Lung (tissue), 12 donors: ENCODE results near the gene SAT2. TPM values are rescaled to one million over a fixed set of nuclear protein-coding genes. Genes with fewer than 3 reads are reported as not detected.

ENCODE experiments used
- ATAC-seq: fragments of 200-7000 bp; cut with Tn5 transposase; one replicate; pipeline ENCODE4 v1.9.1; 2020; ENCODE audit warnings: moderate number of reproducible peaks; ENCODE audit not compliant: insufficient read depth, low FRiP score
- DNase-seq, 3 donors: peaks; one replicate each; pipeline ENCODE4 v3.0.0-alpha.2; 2013 to 2017
- H3K27ac ChIP-seq, 2 donors: one replicate each; pipeline ENCODE4 v1.5.1; 2013; ENCODE audit warnings: mild to moderate bottlenecking in 2 of 2, moderate library complexity in 2 of 2, control low read depth in 1 of 2, inconsistent platforms in 1 of 2, low read depth in 1 of 2, low read length in 1 of 2
- H3K27me3 ChIP-seq, 3 donors: one replicate each; pipeline ENCODE4 v1.5.1; 2013; ENCODE audit warnings: low read length in 2 of 3; ENCODE audit not compliant: control insufficient read depth in 3 of 3, insufficient read depth in 3 of 3
- H3K36me3 ChIP-seq, 4 donors: one replicate each; pipeline ENCODE4 v1.5.1; 2013; ENCODE audit warnings: low read length in 4 of 4, mild to moderate bottlenecking in 1 of 4, moderate library complexity in 1 of 4; ENCODE audit not compliant: control insufficient read depth in 4 of 4, insufficient read depth in 4 of 4
- H3K4me1 ChIP-seq, 5 donors: one replicate each; pipeline ENCODE4 v1.5.1; 2013; ENCODE audit warnings: low read length in 5 of 5, mild to moderate bottlenecking in 2 of 5, moderate library complexity in 1 of 5; ENCODE audit not compliant: control insufficient read depth in 5 of 5, insufficient read depth in 5 of 5
- H3K4me3 ChIP-seq: one replicate; pipeline ENCODE4 v1.5.1; 2013; ENCODE audit warnings: mild to moderate bottlenecking, control low read depth, moderate library complexity
- H3K9ac ChIP-seq, 2 donors: one replicate each; pipeline ENCODE4 v1.5.1; 2013; ENCODE audit warnings: low read length in 2 of 2, control low read depth in 1 of 2; ENCODE audit not compliant: insufficient read depth in 1 of 2
- H3K9me3 ChIP-seq, 4 donors: one replicate each; pipeline ENCODE4 v1.5.1; 2013; ENCODE audit warnings: low read length in 3 of 4, mild to moderate bottlenecking in 1 of 4, moderate library complexity in 1 of 4; ENCODE audit not compliant: control insufficient read depth in 4 of 4, insufficient read depth in 3 of 4
- WGBS, 2 donors: extraction: QIAGEN DNeasy Blood & Tissue Kit; methylation state at CpG; one replicate each; pipeline ENCODE4 v1.1.7; 2013; 5-methylcytosine and 5-hydroxymethylcytosine counted together
- polyA plus RNA-seq, 2 donors: library from polyadenylated mRNA; stranded (reverse); fragments of 200-250 nt; gene quantifications; one replicate each; pipeline ENCODE4 v1.2.1, GENCODE V29; 2013
- total RNA-seq, 2 donors: library from RNA; depleted of rRNA in 1 of 2; stranded (reverse); fragments of >200 nt in 1 of 2; gene quantifications; one replicate each; pipeline ENCODE4 v1.2.1, GENCODE V29; 2014 to 2021
- TF ChIP-seq, protein P1 (sequence below): IDR thresholded peaks from 2 replicates; pipeline ENCODE4 v1.5.1; 2012; ENCODE audit warnings: mild to moderate bottlenecking; ENCODE audit errors: control extremely low read depth, extremely low read depth
- donor health status: control.
- donor health status: control.
- donor health status: Bipolar disorder and iron deficiency.
- donor health status: healthy.
- donor health status: DM: yes; HTN: yes; CAD: no.

SAT2 gene
- total and polyA plus RNA-seq, 4 donors = 50.7 to 168 (median 89.5) TPM

DNA sequence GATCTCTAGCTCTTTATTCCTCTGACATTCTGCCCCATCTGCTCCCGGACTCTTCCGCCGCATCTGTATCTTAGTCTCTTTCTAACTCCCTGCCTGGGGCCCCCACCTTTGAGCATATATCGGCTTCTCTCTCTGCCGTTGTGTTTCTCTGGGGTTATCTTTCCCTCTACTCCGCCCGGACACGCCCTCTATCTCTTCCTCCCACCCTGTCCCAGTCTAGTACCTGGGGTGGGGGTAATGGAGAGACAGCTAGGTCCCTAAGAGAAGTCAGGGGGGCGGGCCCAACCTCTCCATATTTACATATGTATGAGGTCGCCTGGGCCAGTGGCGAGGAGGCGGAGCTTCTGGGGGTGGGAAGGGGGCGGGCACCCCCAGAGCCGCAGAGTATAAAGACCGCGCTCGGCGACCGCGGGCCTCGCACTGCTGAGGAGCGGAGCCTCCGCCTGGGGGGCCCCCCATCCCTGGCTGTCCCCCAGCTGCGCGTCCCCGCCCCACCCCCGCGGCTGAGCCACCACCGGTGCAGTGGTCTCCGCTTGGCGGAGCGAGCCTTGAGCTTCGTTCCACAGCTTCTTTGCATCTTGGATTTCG is 23.0 kb upstream of the SAT2 start, which contains the start of gene ATP1B2:
TSS of gene ATP1B2 (plus strand) at position 418 of the 588 bp plus-strand sequence. CDS start 593 bp downstream, outside the sequence.
- no peak within 1 kb of the TSS for H3K27ac ChIP-seq
- 1% methylated on average over 30 to 34 of the region's 34 CpGs for WGBS, 2 donors
- DNase-seq (peak; percentile 85 to 90 (median 86)), ATAC-seq (no peak)
- TF ChIP-seq, protein P1, sequence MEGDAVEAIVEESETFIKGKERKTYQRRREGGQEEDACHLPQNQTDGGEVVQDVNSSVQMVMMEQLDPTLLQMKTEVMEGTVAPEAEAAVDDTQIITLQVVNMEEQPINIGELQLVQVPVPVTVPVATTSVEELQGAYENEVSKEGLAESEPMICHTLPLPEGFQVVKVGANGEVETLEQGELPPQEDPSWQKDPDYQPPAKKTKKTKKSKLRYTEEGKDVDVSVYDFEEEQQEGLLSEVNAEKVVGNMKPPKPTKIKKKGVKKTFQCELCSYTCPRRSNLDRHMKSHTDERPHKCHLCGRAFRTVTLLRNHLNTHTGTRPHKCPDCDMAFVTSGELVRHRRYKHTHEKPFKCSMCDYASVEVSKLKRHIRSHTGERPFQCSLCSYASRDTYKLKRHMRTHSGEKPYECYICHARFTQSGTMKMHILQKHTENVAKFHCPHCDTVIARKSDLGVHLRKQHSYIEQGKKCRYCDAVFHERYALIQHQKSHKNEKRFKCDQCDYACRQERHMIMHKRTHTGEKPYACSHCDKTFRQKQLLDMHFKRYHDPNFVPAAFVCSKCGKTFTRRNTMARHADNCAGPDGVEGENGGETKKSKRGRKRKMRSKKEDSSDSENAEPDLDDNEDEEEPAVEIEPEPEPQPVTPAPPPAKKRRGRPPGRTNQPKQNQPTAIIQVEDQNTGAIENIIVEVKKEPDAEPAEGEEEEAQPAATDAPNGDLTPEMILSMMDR = no peak
- H3K4me1 ChIP-seq = peaks cover 0 to 35% (median 5%) of the 10 kb centered on the region in 5 donors
- peaks cover 0 to 6% (median 0%) of the 10 kb centered on the region in 4 donors for H3K36me3 ChIP-seq
- H3K9ac ChIP-seq = peak within 1 kb of the TSS in 1 of 2 donors; percentile 42
- H3K4me3 ChIP-seq = no peak within 1 kb of the TSS
- peaks cover 0 to 11% (median 0%) of the 10 kb centered on the region in 3 donors for H3K27me3 ChIP-seq
- H3K9me3 ChIP-seq = no peaks in the 10 kb centered on the region

DNA sequence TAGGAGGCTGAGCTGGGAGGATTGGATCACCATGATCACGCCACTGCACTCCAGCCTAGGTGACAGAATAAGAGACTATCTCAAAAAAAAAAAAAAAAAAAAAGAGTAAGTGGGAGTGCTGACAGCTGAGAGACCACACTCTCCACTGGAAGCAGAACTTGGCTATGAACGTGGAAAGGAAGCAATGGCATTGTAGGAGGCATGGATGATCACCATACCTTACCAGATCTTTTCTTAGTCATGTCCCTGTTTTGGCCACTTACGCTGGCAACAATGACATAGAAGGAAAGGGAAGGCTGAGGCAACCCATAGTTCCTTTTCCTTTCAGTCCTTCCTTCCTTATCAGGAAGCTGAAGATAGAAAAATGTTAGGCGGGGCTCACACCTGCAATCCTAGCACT is 19.4 kb upstream of the SAT2 start:
- Histone ChIP-seq H3K9ac (no peak overlapping the region), H3K4me1 (peaks cover 0 to 15% (median 5%) of the 10 kb centered on the region in 5 donors), H3K4me3 (no peak overlapping the region), H3K27me3 (peaks cover 0 to 7% (median 0%) of the 10 kb centered on the region in 3 donors), H3K36me3 (no peaks in the 10 kb centered on the region), H3K27ac (no peak overlapping the region), H3K9me3 (no peaks in the 10 kb centered on the region)
- ATAC-seq (no peak), DNase-seq (no peak)
- WGBS, 2 donors = 55 to 56% methylated on average over 4 of the region's 4 CpGs
- TF ChIP-seq, protein P1 = no peak

DNA sequence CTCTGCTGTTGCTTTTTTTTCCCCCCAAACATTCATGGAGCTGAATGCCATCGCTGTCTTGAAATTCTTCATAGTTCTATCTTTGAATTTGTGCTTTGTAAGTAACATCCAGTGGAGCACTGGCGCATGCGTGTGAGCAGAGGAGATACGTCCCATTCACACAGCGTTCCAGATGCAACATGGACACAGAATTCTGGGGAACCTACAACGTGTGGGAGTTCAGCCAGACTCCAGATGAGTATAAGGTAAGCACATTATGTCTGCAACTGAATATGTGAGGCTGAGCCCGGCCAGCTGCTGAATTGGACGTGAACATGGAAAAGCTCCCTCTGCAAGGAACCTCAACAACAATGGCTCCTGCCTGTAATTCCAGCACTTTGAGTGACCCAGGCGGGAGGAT is 18.8 kb upstream of the SAT2 start:
- no peak overlapping the region for H3K27ac ChIP-seq
- TF ChIP-seq, protein P1 = no peak
- H3K27me3 ChIP-seq = peaks cover 0 to 7% (median 0%) of the 10 kb centered on the region in 3 donors
- H3K4me1 ChIP-seq = peaks cover 0 to 13% (median 5%) of the 10 kb centered on the region in 5 donors
- no peaks in the 10 kb centered on the region for H3K36me3 ChIP-seq
- no peak overlapping the region for H3K9ac ChIP-seq
- WGBS, 2 donors = 75 to 84% methylated on average over 9 of the region's 9 CpGs
- no peaks in the 10 kb centered on the region for H3K9me3 ChIP-seq
- ATAC-seq (no peak), DNase-seq (peak; percentile 55 to 69 (median 61))
- no peak overlapping the region for H3K4me3 ChIP-seq
